AG10803 (cell line): ENCODE measurements around the gene DNAJB6.

Experiments
- DNase-seq: peaks from one replicate; pipeline ENCODE4 v3.0.0; 2010; ENCODE audit warnings: low read depth
- H3K4me3 ChIP-seq: 2 replicates; pipeline ENCODE4 v1.5.1; 2011; ENCODE audit warnings: mild to moderate bottlenecking, low read length, control low read depth
- CTCF ChIP-seq: conservative IDR thresholded peaks from 2 replicates; pipeline ENCODE4 v1.5.1; 2011; ENCODE audit warnings: mild to moderate bottlenecking, low read length, control low read depth, inconsistent platforms

The DNAJB6 gene

GRCh38 chr7:157418204-157419034, 81.6 kb downstream of the DNAJB6 start:
- no peak overlapping the region for H3K4me3 ChIP-seq
- no peak for DNase-seq

GRCh38 chr7:157419035-157419293, 82.2 kb downstream of the DNAJB6 start:
- no peak for TF ChIP-seq CTCF
- no peak overlapping the region for H3K4me3 ChIP-seq
- DNase-seq: no peak

More at GRCh38 chr7:157418204-157419034, 81.6 kb downstream of the DNAJB6 start:
- no peak for TF ChIP-seq CTCF

- no peak for DNase-seq
- H3K4me3 ChIP-seq: no peak overlapping the region
- TF ChIP-seq CTCF: no peak
Measured at GRCh38 chr7:157422279-157422678, 85.5 kb downstream of the DNAJB6 start.

- H3K4me3 ChIP-seq: no peak overlapping the region
- DNase-seq: no peak
- TF ChIP-seq CTCF: no peak
Measured at GRCh38 chr7:157423348-157423747, 86.5 kb downstream of the DNAJB6 start.

GRCh38 chr7:157423886-157424565, 87.2 kb downstream of the DNAJB6 start:
- no peak for TF ChIP-seq CTCF
- no peak overlapping the region for H3K4me3 ChIP-seq
- no peak for DNase-seq

GRCh38 chr7:157425137-157425731, 88.4 kb downstream of the DNAJB6 start:
- TF ChIP-seq CTCF: no peak
- DNase-seq: no peak
- no peak overlapping the region for H3K4me3 ChIP-seq

- no peak for DNase-seq
- H3K4me3 ChIP-seq: no peak overlapping the region
- TF ChIP-seq CTCF: no peak
Measured at GRCh38 chr7:157425761-157426160, 89.0 kb downstream of the DNAJB6 start.
